H9 (cell line): ENCODE results near the gene PRR23E. TPM values are rescaled to one million over a fixed set of nuclear protein-coding genes. Genes with fewer than 3 reads are reported as not detected.

Experiments used
- DNase-seq: peaks from one replicate; pipeline ENCODE4 v3.0.0-alpha.2; 2017
- H2AFZ ChIP-seq: one replicate; pipeline ENCODE4 v1.6.1; 2013; ENCODE audit warnings: mild to moderate bottlenecking, low read length, control low read depth, moderate library complexity
- H2AK5ac ChIP-seq: 2 replicates; pipeline ENCODE4 v1.6.1; 2013; ENCODE audit warnings: low read length, control low read depth, mixed read lengths; ENCODE audit not compliant: insufficient read length
- H2BK120ac ChIP-seq: one replicate; pipeline ENCODE4 v1.6.1; 2013; ENCODE audit warnings: low read depth, mild to moderate bottlenecking, low read length, control low read depth, inconsistent platforms; ENCODE audit not compliant: poor library complexity, severe bottlenecking
- H2BK12ac ChIP-seq: 2 replicates; pipeline ENCODE4 v1.6.1; 2013; ENCODE audit warnings: low read length, control low read depth, mixed read lengths, low read depth; ENCODE audit not compliant: insufficient read length
- H2BK15ac ChIP-seq: 2 replicates; pipeline ENCODE4 v1.6.1; 2013; ENCODE audit warnings: low read depth, low read length, control low read depth
- H2BK20ac ChIP-seq: one replicate; pipeline ENCODE4 v1.6.1; 2013; ENCODE audit warnings: low read depth, mild to moderate bottlenecking, low read length, control low read depth, inconsistent platforms; ENCODE audit not compliant: poor library complexity, severe bottlenecking
- H2BK5ac ChIP-seq: 2 replicates; pipeline ENCODE4 v1.6.1; 2013; ENCODE audit warnings: low read length, control low read depth, mixed read lengths; ENCODE audit not compliant: insufficient read length
- H3K14ac ChIP-seq: 2 replicates; pipeline ENCODE4 v1.6.1; 2013; ENCODE audit warnings: low read length, control low read depth; ENCODE audit not compliant: insufficient read depth
- H3K18ac ChIP-seq: 2 replicates; pipeline ENCODE4 v1.6.1; 2013; ENCODE audit warnings: low read depth, mild to moderate bottlenecking, mixed read lengths, low read length, control low read depth; ENCODE audit not compliant: insufficient read length
- H3K23ac ChIP-seq: 2 replicates; pipeline ENCODE4 v1.6.1; 2013; ENCODE audit warnings: low read length, control low read depth, mixed read lengths, low read depth; ENCODE audit not compliant: insufficient read length
- H3K23me2 ChIP-seq: 2 replicates; pipeline ENCODE4 v1.6.1; 2013; ENCODE audit warnings: low read depth, mild to moderate bottlenecking, mixed read lengths, low read length, control low read depth; ENCODE audit not compliant: insufficient read length, poor library complexity, severe bottlenecking
- H3K27ac ChIP-seq: 2 replicates; pipeline ENCODE4 v1.5.1; 2013; ENCODE audit warnings: low read length, control low read depth, mixed read lengths, low read depth; ENCODE audit not compliant: insufficient read length
- H3K27me3 ChIP-seq: 2 replicates; pipeline ENCODE4 v1.6.1; 2013; ENCODE audit warnings: low read length, control low read depth, inconsistent platforms; ENCODE audit not compliant: insufficient read depth
- H3K4ac ChIP-seq: 2 replicates; pipeline ENCODE4 v1.6.1; 2013; ENCODE audit warnings: low read depth, mild to moderate bottlenecking, control low read depth, inconsistent platforms, low read length, moderate library complexity
- H3K4me1 ChIP-seq: 2 replicates; pipeline ENCODE4 v1.6.1; 2013; ENCODE audit warnings: low read length, control low read depth, inconsistent platforms; ENCODE audit not compliant: insufficient read depth
- H3K4me2 ChIP-seq: 2 replicates; pipeline ENCODE4 v1.6.1; 2013; ENCODE audit warnings: low read length, control low read depth, mixed read lengths; ENCODE audit not compliant: insufficient read length, insufficient read depth
- H3K56ac ChIP-seq: 2 replicates; pipeline ENCODE4 v1.6.1; 2013; ENCODE audit warnings: low read depth, mild to moderate bottlenecking, mixed read lengths, low read length, control low read depth; ENCODE audit not compliant: insufficient read length
- H3K79me1 ChIP-seq: 2 replicates; pipeline ENCODE4 v1.6.1; 2013; ENCODE audit warnings: low read depth, mild to moderate bottlenecking, moderate library complexity, low read length, control low read depth, inconsistent platforms; ENCODE audit not compliant: insufficient read depth, poor library complexity, severe bottlenecking
- H3K79me2 ChIP-seq: 2 replicates; pipeline ENCODE4 v1.6.1; 2013; ENCODE audit warnings: low read length, control low read depth, inconsistent platforms; ENCODE audit not compliant: insufficient read depth
- H3K9ac ChIP-seq: 2 replicates; pipeline ENCODE4 v1.6.1; 2013; ENCODE audit warnings: low read length, control low read depth, mixed read lengths; ENCODE audit not compliant: insufficient read length; ENCODE audit errors: extremely low read depth
- H3K9me3 ChIP-seq: one replicate; pipeline ENCODE4 v1.6.1; 2013; ENCODE audit warnings: low read depth, low read length, inconsistent platforms; ENCODE audit not compliant: control insufficient read depth
- H3T11ph ChIP-seq: one replicate; pipeline ENCODE4 v1.6.1; 2013; ENCODE audit warnings: mild to moderate bottlenecking, low read length, control low read depth, inconsistent platforms
- H4K20me1 ChIP-seq: one replicate; pipeline ENCODE4 v1.6.1; 2013; ENCODE audit not compliant: control insufficient read depth, insufficient read length, insufficient read depth
- H4K5ac ChIP-seq: 2 replicates; pipeline ENCODE4 v1.6.1; 2013; ENCODE audit warnings: low read depth, mild to moderate bottlenecking, mixed read lengths, low read length, control low read depth; ENCODE audit not compliant: insufficient read length
- H4K8ac ChIP-seq: replicated peaks from 2 replicates; pipeline ENCODE4 v1.6.1; 2013; ENCODE audit warnings: low read length, control low read depth, mixed read lengths, low read depth; ENCODE audit not compliant: insufficient read length
- H4K91ac ChIP-seq: 2 replicates; pipeline ENCODE4 v1.6.1; 2013; ENCODE audit warnings: low read depth, mild to moderate bottlenecking, moderate library complexity, mixed read lengths, low read length, control low read depth; ENCODE audit not compliant: insufficient read length
- H3K27ac Mint-ChIP-seq, 3 experiments: 2 replicates in 2 of 3; 3 replicates in 1 of 3; pipeline ENCODE4 v1.8.0; 2020 to 2021; ENCODE audit warnings: mixed read lengths in 3 of 3, mild to moderate bottlenecking in 1 of 3, moderate library complexity in 1 of 3
- H3K27me3 Mint-ChIP-seq: 2 replicates; pipeline ENCODE4 v1.8.0; 2021; ENCODE audit warnings: low read depth, mild to moderate bottlenecking, moderate library complexity, mixed read lengths
- H3K36me3 Mint-ChIP-seq, 3 experiments: 2 replicates in 2 of 3; 3 replicates in 1 of 3; pipeline ENCODE4 v1.8.0; 2020 to 2021; ENCODE audit warnings: low read depth in 3 of 3, mixed read lengths in 3 of 3; ENCODE audit not compliant: insufficient read depth in 1 of 3
- H3K4me1 Mint-ChIP-seq, 2 experiments: 2 replicates each; pipeline ENCODE4 v1.8.0; 2020; ENCODE audit warnings: mixed read lengths in 2 of 2
- H3K4me3 Mint-ChIP-seq, 2 experiments: 2 replicates in 1 of 2; 3 replicates in 1 of 2; pipeline ENCODE4 v1.8.0; 2020 to 2021; ENCODE audit warnings: mild to moderate bottlenecking in 2 of 2, mixed read lengths in 2 of 2, moderate library complexity in 1 of 2
- H3K9me3 Mint-ChIP-seq, 2 experiments: 2 replicates in 1 of 2; 3 replicates in 1 of 2; pipeline ENCODE4 v1.8.0; 2020; ENCODE audit warnings: mild to moderate bottlenecking in 2 of 2, mixed read lengths in 2 of 2, moderate library complexity in 1 of 2
- WGBS: extraction: QIAGEN DNeasy Blood & Tissue Kit; methylation state at CpG from one replicate; pipeline ENCODE4 v1.1.7; 2013; ENCODE audit warnings: missing lambda C conversion rate, low lambda C conversion rate, mixed read lengths; ENCODE audit not compliant: insufficient read length; ENCODE audit errors: extremely low coverage; 5-methylcytosine and 5-hydroxymethylcytosine counted together
- total RNA-seq: library from RNA; stranded (reverse); gene quantifications from 2 replicates; pipeline ENCODE4 v1.2.1, GENCODE V29; 2021
- TF ChIP-seq, protein P1 (sequence below): fragments of 200-600 bp; sonication (generic); conservative IDR thresholded peaks from 3 replicates; pipeline ENCODE4 v1.8.0; 2021; ENCODE audit warnings: antibody characterized with exemption, mild to moderate bottlenecking

Gene PRR23E
- total RNA-seq, 1 experiment from 2014 or later: not detected

GRCh38 chr3:127151992-127152650 is 40.8 kb upstream of the PRR23E start:
- no peaks in the 10 kb centered on the region for H3K9me3 ChIP-seq
- H3K14ac ChIP-seq: no peak overlapping the region
- H3K27ac Mint-ChIP-seq: no peak overlapping the region
- H3K36me3 Mint-ChIP-seq: no peaks in the 10 kb centered on the region
- no peak overlapping the region for H4K91ac ChIP-seq
- no peak overlapping the region for H3K23ac ChIP-seq
- no peaks in the 10 kb centered on the region for H3K79me2 ChIP-seq
- no CpG with 5 or more reads among the region's 2 CpGs for WGBS
- H3K4me1 Mint-ChIP-seq: peaks cover 0 to 2% of the 10 kb centered on the region in 2 experiments; a peak in 1 of 4 replicates
- no peaks in the 10 kb centered on the region for H3K9me3 Mint-ChIP-seq
- H3K27ac ChIP-seq: no peak overlapping the region
- no peak overlapping the region for H3K56ac ChIP-seq
- H3K27me3 Mint-ChIP-seq: peaks cover 2% of the 10 kb centered on the region; the same call in 1 of the 2 replicates
- H2BK20ac ChIP-seq: no peak overlapping the region
- TF ChIP-seq, protein P1, sequence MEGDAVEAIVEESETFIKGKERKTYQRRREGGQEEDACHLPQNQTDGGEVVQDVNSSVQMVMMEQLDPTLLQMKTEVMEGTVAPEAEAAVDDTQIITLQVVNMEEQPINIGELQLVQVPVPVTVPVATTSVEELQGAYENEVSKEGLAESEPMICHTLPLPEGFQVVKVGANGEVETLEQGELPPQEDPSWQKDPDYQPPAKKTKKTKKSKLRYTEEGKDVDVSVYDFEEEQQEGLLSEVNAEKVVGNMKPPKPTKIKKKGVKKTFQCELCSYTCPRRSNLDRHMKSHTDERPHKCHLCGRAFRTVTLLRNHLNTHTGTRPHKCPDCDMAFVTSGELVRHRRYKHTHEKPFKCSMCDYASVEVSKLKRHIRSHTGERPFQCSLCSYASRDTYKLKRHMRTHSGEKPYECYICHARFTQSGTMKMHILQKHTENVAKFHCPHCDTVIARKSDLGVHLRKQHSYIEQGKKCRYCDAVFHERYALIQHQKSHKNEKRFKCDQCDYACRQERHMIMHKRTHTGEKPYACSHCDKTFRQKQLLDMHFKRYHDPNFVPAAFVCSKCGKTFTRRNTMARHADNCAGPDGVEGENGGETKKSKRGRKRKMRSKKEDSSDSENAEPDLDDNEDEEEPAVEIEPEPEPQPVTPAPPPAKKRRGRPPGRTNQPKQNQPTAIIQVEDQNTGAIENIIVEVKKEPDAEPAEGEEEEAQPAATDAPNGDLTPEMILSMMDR: no peak
- H4K8ac ChIP-seq: no peak overlapping the region
- H3K4me2 ChIP-seq: no peak overlapping the region
- H4K20me1 ChIP-seq: no peaks in the 10 kb centered on the region
- H2BK5ac ChIP-seq: no peak overlapping the region
- no peak overlapping the region for H3K4me3 Mint-ChIP-seq
- H3K27me3 ChIP-seq: no peaks in the 10 kb centered on the region
- H3K18ac ChIP-seq: no peak overlapping the region
- no peaks in the 10 kb centered on the region for H3K79me1 ChIP-seq
- H2AFZ ChIP-seq: no peak overlapping the region
- H2BK120ac ChIP-seq: no peak overlapping the region
- H3K4ac ChIP-seq: no peak overlapping the region
- no peak overlapping the region for H3K9ac ChIP-seq
- H4K5ac ChIP-seq: no peak overlapping the region
- no peak overlapping the region for H2BK15ac ChIP-seq
- DNase-seq: no peak
- no peaks in the 10 kb centered on the region for H3K4me1 ChIP-seq
- H3K23me2 ChIP-seq: no peaks in the 10 kb centered on the region
- no peak overlapping the region for H2AK5ac ChIP-seq
- H3T11ph ChIP-seq: no peak overlapping the region
- H2BK12ac ChIP-seq: no peak overlapping the region
